ENCODE data around the gene IL10.
"Not testable (repeated sequence)": the region's sequence is repeated elsewhere in the genome, so short reads cannot be mapped to it uniquely, and the experiment has no call there.

The IL10 gene

GRCh38 chr1:206794294-206794908, 22.1 kb upstream of the IL10 start:
- FAIRE-seq (no peak), DNase-seq (ENCODE audit: low spot score) (no peak)

GRCh38 chr1:206793620-206794019, 21.3 kb upstream of the IL10 start:
- FAIRE-seq (no peak), DNase-seq (ENCODE audit: low spot score) (no peak)

- DNase-seq (ENCODE audit: low spot score): no peak
- FAIRE-seq: no peak
Measured at GRCh38 chr1:206792939-206793607, 20.8 kb upstream of the IL10 start.

- DNase-seq (ENCODE audit: low spot score) (no peak), FAIRE-seq (no peak)
Measured at GRCh38 chr1:206790502-206791250, 18.4 kb upstream of the IL10 start.

- no peak for DNase-seq (ENCODE audit: low spot score)
- no peak for FAIRE-seq
Measured at GRCh38 chr1:206788487-206789050, 16.3 kb upstream of the IL10 start.

GRCh38 chr1:206787891-206788290, 15.6 kb upstream of the IL10 start:
- no peak for FAIRE-seq
- DNase-seq (ENCODE audit: low spot score): no peak

- FAIRE-seq (no peak), DNase-seq (ENCODE audit: low spot score) (no peak)
Measured at GRCh38 chr1:206786212-206786886, 14.1 kb upstream of the IL10 start.

- DNase-seq (ENCODE audit: low spot score) (no peak), FAIRE-seq (no peak)
Measured at GRCh38 chr1:206785182-206785765, 13.0 kb upstream of the IL10 start.

- FAIRE-seq (no peak), DNase-seq (ENCODE audit: low spot score) (no peak)
Measured at GRCh38 chr1:206784471-206784903, 12.2 kb upstream of the IL10 start.

GRCh38 chr1:206783506-206783905, 11.2 kb upstream of the IL10 start:
- no peak for FAIRE-seq
- DNase-seq (ENCODE audit: low spot score): no peak

GRCh38 chr1:206782448-206782847, 10.2 kb upstream of the IL10 start:
- no peak for FAIRE-seq
- no peak for DNase-seq (ENCODE audit: low spot score)

- FAIRE-seq (no peak), DNase-seq (ENCODE audit: low spot score) (no peak)
Measured at GRCh38 chr1:206779638-206780037, 7.3 kb upstream of the IL10 start.

GRCh38 chr1:206778911-206779310, 6.6 kb upstream of the IL10 start:
- not testable (repeated sequence) for DNase-seq (ENCODE audit: low spot score); FAIRE-seq

GRCh38 chr1:206778031-206778430, 5.7 kb upstream of the IL10 start:
- FAIRE-seq (no peak), DNase-seq (ENCODE audit: low spot score) (no peak)

- FAIRE-seq: no peak
Measured at GRCh38 chr1:206776229-206776628, 3.9 kb upstream of the IL10 start.

GRCh38 chr1:206774093-206774492, 1.8 kb upstream of the IL10 start:
- no peak for FAIRE-seq
- DNase-seq (ENCODE audit: low spot score): no peak

More at GRCh38 chr1:206776229-206776628, 3.9 kb upstream of the IL10 start:
- no peak for DNase-seq (ENCODE audit: low spot score)

GRCh38 chr1:206771338-206771692, 979 bp downstream of the IL10 start:
- no peak for FAIRE-seq

GRCh38 chr1:206770531-206771337, 1.6 kb downstream of the IL10 start, which contains the start of gene IL19:
TSS of gene IL19 (plus strand) at chr1:206770773. CDS start at chr1:206836663, 65,890 bp downstream.
- no peak for FAIRE-seq
- DNase-seq (ENCODE audit: low spot score): no peak

More at GRCh38 chr1:206771338-206771692, 979 bp downstream of the IL10 start:
- DNase-seq (ENCODE audit: low spot score): no peak

- no peak for FAIRE-seq
- DNase-seq (ENCODE audit: low spot score): no peak
Measured at GRCh38 chr1:206769304-206769731, 3.0 kb downstream of the IL10 start.
